GM19455 (cell line): ENCODE results near the gene KIF3A.

Experiments
- ATAC-seq: cut with Tn5 transposase; IDR thresholded peaks from one replicate; pipeline ENCODE4 v1.9.1; 2021; ENCODE audit not compliant: unreplicated experiment

Gene KIF3A

DNA sequence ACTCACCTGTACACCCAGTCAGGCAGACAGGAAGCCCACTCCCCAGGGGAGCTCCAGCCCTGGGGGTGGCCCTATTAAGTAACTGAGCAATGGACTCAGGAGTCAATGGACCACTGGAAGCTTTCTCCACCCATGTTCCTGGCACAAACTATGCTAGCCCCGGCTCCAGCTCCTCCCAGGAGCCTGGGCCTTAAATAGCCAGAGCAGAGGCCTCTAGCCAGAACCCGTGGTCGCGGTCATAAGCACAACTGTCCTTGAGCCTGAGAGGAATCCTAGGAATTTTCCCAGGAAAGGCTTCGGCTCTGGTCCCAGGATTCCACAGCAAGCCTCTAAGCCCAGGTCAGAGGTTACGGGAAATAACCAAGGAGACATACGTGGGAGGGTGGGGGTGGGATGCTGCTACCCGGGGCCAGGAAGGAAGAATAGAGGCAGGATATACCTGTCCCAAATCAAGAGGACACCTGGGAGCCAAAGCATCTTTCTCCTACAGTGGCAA is 34.2 kb upstream of the KIF3A start:
- no peak for ATAC-seq

DNA sequence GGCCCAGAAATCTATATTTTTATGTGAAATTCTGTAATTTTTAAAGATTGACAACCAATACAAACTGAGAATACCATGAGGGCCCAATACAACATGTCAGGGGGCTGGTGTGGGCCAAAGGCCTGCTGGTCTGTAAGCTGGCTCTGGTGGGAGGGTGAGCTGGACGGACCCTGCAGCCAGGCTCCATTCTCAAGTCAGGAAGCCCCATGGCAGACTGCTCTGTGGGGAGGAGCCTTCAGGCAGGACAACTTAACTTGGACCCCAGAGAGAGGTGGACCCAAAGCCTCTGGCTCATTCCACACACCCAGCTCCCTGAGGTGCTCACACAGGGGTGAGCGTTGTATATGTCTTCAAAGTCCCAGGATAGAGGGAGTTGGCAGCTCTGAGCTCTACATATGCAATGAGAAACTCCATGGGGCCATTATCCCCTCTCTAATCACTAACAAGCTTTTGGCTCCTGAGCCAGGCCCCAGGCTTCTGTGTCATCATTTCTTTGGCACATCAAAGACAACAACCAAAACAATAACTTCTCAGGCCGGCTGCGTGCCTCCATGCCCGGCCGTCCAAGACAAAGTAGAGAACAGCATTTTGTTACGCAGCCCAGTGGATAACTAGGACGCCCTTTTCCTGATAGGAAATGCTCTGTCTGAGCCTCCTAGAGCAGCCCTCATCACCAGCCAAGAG is 33.3 kb upstream of the KIF3A start:
- ATAC-seq = no peak

DNA sequence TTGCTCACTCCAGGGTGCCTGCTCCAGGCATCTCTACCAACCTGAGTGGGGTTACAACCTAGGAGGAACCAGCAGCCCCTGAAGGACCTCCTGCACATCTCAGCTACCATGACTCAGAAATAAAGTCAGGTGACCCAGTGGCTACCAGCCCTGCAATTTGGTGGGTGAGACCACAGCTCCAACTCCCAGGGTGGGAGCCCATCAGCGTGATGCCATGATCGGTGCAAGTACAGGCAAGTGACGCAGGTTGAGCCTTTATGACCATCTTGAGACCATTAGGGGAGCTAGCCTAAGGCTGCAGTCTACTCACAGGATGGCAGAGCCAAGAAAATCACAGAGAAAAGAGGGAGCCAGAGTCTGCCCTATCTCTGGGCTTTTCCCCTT is 31.1 kb upstream of the KIF3A start:
- no peak for ATAC-seq

DNA sequence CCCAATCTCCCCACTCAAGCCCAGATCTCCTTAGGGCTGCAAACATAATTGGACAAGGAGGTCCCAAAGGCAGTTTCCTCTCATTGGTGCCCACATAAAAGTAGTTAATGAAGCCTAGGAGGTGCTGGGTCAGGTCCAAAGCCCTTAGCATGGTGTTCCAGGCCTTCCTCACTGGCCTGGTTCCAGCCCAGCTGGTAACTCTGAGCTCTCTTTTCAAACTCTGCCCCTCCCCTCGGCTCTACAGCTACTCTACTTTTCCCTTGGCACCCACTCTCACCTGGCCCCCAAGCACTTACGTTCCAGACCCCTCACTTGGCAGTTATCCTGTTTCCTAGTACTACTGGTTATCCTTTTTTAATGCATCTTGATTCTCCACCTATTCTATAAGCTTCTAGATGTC is 29.8 kb upstream of the KIF3A start:
- no peak for ATAC-seq

DNA sequence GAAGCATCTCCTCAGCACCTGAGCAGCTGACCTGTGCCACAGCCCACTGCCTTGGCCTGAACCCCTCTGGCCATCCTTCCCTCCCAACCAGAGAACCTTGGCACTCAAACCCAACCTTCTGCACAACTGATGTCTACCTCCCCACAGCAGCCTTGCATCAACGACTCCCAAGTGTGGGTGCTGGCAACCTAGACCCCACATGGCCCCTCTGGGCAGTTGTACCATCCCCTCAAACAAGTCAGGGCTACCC is 29.4 kb upstream of the KIF3A start:
- no peak for ATAC-seq

DNA sequence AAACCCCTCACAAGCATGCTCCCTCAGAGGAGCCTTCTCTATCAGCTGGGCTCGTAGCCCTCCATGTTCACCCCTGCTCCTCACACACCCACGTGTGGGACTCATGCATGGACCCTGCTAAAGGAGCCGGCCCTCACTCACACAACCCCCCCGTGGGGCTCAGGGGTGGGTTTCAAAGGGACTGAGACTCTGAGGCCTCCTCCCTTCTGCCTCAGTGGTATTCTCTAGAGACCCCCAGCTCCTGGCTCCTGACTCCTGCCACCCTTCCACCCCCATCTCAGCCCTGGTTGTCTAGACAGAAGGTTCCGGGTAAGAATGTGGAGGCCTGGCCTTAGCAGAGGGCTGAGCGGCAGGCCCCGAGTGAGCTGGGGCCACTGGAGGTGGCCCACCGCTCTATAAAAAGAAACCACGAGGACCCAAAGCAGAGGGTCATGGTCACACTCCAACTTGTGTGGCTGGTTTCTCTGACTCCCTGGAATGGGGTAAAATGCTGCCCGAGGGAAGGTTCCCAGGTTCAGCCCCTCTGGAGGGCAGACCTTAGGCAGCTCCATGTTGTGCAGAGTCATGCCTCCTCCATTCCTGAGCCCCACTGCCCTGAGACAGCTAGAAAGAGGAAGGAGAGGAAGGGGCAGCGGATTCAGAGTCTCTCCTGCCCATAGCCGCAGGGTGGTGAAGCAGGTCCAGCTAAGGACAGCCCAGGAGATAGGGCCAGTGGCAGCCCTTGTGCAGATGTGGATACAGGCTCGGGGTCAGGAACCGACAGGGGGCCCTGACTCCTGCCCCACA is 28.9 kb upstream of the KIF3A start:
- ATAC-seq = no peak

DNA sequence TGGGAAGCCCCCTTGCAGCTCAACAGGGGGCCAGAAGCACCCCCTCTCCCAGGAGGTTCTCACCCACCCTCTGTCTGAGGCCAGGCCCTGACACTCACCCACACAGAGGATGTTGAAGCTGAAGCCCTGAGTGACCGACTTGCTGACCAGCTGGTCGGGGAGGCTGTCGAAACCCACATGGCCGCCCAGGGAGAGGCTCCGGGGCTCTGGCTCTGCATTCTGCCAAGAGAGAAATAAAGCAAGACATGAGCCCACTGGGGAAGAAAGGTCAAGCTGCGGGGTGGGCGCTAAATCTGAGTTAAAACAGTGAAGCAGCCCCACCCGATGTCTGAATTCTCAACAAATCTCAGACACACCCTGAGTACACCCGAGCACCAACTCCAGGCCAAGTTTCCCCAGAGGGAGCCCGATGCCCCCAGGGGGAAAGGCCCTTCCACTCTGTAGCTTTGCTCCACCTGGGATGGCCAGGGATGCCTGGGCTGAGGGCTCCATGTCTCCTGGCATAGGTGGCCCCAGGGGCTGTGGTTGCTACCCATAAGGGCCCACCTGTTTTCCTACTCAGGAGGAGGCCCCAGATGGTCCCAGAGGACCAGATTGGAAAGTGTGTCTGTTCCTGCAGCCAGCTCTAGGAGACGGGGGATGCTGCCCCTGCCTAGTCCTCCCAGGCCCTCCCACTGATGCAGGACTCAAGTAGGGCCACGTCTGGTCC is 28.1 kb upstream of the KIF3A start:
- ATAC-seq = no peak

DNA sequence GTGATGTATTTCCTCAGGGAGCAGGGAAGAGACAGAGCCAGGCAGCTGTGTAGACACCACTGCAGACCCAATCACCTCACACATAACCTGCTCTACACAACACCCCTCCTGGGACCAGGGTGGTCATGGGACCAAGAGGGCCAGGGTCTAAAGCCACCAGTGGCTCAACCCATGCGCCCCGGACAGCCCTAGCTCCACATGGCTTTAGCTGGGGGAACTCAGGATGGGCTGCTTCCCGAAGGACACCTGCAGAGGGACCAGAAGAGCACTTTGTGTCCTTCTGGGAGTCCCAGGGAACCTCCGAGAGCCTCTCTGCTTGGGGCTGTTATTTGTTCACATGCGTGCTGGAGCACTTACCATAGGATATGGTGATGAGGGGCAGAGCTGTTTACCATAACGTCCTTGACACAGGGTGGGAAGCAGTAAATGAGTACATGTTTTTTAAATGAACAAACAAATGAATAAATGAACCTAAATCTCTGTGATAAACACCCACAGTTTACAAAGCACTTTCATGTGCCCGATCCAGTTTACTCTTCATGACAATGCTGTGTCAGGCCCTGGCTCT is 27.4 kb upstream of the KIF3A start:
- no peak for ATAC-seq

DNA sequence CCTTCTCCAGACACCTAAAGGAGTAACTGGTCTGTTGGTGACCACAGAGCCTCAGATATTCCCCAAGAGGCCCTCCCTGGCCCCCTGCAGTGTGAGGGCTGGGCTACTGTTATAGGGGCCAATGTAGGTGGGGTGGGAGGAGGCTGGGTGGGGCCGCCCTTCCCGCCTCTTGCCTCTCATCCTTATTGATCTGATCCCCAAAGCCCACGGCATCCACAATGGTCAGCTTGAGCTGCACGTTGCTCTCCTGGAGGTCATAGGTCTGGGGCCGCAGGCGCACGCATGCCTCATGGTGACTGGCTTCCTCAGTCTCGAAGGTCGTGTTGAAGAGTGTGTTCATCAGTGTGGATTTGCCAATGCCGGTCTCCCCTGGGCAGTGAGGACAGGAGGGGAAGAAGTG is 26.7 kb upstream of the KIF3A start:
- ATAC-seq = no peak

DNA sequence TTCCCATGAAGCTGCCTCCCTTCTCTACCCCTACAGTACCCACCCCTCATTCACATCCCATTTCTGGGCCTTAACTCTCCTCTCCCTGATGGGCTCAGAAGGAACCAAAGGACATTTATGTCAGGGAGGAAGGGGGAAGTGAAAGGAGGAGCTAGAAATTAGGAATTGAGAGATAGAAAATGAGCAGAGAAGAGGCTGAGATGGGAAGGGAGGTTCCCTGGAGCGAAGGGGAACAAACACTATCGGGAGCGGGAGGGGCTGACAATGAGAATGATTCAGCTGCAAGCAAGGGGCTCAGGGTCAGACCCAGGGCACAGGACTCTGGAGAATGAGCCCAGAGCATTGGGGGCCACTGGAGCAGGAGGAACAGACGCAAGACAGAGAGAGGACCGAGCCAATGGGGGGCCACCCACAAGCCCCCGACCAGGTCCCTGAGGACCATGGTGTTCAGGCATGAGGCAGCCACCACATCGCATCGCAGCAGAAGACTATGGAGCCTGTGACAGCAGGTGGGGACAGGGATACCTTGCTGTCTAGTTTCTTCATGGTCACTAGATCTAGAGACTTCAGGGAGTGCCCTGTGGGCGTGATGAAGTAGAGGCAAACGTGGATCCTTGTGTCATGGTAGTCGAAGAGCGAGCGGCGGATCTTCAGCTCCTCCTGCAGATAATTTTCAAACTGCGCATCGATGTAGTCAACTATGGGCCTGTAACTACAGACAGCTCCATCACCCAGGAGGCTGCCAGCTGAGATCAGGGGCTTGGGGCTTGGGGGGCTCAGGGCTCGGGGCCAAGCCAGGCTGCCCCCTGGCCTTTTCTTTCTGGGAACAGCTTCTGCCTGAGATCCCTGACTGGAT is 26.1 kb upstream of the KIF3A start:
- ATAC-seq = no peak

DNA sequence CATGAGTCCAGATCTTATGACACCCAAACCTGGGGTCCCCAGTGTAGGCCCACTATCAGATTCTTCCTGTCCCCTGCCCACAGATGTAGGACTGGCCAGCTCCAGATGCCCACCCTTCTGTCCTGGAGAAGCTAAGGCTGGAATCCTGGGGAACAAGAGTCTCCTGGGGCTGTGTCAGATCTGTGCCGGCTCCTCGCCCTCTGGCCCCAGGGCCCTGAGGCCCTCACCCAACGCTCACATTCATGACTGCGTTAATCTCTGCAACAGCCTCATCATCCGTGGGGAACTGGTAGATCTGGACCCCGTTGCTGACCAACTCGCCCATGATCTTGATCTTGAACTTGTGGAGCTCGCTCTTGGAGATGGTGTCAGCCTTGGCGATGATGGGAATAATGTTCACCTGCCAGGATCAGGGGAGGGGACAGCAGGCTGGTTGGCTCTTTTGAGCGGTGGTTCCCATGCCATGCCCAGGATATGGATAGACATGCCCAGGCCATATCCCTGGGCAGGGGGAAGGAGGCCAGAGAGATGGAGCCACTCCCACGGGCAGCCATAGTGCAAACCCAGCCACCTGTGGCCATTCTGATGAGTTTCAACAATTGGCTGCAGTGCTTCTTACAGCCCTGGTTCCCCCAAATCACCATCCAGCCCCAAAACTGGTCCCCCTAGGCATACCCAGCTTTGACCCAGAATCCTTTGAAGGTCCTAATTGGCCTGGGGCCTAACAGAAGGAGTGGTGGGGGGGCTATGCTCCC is 25.1 kb upstream of the KIF3A start:
- ATAC-seq = no peak

DNA sequence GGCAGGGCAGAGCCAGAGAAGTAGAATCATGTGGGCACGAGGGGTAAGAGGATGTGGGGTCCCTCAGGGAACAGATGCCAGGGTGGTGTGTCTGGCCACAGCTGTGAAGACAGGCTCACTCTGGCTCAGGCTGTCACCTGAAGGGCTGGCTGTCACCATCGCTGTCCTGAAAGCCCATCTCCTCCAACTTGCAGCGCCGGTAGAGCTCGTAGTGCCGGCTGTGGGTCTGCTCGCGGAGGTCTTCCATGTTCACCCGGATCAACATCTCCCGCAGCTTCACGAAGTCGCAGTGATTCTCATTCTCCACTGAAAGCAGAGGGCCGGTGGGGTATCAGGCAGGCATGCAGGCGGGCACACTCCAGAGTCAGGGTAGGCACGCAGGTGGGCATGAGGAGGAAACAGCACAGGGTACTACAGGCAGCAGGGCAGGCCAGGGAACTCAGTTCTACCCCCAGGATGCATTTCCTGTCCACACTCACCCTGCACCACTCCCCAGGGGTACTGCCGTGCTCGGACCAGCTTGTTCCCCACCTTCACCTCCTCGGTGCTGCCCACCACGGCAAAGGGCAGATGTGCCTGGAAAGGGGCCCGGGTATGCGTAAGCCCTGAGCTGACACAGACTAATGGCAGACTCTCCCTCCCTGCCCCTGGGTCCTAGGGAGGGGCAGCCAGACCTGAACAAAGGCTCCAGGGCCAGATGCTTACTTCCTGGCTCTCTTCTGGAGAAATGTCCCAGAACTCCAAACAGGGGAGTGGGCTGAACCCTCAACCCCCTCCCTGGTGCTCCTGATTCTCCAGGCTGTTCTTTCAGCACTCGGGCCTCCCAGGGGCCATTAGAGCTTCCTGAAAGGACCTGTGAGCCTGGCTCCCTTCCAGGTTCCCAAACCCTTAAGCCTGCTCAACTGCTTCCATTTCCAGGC is 24.2 kb upstream of the KIF3A start:
- ATAC-seq = no peak

DNA sequence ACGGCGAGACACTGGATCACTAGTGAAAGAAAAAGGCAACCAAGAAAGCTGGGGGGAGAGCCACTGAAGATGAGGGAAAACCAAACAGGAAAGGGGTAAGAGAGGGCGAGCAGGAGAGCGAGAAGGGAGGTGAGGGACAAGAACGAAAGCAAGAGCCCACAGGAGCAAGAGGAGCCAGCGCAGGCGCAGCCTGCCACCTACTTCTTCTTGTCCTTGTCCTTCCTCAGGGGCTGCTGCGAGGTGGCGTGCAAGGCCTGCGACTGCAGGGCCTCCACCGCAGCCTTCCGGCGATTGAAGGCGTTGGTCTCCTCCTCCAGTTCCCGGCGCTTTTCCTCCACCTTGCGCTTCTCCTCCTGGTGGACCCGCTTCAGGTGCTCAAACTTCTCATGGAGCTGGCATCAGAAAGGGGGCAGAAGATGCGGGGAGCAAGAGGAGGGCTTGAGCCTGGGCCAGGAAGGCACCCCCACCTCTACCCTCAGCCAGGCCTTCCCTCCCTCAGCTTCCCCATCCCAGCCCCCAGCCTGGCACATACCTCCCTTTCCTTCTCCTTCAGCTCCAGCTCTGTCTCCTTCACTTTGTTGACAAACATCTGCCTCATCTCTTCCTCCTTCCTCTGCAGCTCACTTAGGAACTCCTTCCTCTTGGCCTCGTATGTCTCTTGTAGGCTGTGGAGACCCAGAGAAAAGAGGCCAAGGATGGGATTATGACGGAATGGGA is 23.4 kb upstream of the KIF3A start:
- no peak for ATAC-seq

DNA sequence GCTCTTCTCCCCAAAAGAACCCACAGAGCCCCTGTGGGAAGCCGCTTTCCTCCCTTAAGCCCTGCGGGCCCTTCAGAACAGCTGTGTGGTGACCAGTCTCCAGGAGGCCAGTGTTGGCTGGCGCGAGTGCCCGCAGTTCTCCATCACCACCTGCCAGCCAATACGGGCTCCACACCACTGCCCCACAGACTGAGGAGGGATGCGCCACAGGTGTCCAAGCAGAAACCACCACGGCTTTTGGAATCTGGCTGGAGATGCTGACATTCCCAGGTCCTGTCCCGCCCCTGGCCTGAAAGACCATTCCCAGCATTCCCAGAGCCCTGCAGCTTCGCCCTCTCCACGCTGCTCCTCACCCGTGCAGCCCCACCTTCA is 22.7 kb upstream of the KIF3A start:
- no peak for ATAC-seq

DNA sequence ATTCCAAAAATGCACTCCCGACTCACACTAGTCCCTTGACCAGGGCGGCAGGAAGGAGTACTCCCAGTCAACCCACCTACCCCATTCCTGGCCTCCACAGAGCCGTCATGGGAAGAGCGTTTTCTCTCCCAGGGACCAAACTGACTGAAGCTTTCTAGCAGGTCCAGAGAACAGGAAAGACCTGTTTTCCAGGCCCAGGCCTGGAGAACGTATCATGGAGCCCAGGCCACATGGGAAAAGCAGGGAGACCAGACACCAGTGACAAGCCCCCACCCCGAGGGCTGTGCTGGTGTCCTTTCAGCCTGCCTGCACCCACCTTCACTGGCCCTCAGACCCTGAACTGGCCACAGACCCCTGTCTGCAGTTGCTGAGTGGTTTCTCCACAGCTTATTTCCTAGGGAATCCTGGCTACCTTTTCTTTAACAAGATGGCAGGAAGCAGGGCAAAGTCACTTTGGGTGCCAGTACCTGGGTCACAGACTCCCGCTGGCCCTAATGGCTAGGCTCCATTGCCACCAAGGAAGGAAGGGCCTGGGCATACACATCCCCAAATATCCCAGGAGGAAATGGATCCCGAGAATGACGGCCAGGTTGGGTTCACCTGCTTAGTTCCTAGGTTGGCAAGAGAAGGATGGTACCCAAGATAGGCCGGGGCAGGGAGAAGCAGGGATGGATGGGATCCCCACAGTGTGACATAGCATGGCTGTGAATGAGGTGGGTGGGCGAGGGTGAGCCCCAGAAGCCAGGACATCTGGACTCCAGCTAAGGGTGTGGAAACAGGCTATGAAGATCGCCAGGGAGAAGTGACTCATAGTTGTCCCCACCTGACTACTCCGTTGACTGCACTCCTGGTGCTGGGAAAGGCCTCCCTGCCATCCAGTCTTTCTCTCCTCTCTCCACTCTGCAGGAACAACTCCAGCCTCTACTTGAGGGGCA is 22.0 kb upstream of the KIF3A start:
- ATAC-seq = no peak

DNA sequence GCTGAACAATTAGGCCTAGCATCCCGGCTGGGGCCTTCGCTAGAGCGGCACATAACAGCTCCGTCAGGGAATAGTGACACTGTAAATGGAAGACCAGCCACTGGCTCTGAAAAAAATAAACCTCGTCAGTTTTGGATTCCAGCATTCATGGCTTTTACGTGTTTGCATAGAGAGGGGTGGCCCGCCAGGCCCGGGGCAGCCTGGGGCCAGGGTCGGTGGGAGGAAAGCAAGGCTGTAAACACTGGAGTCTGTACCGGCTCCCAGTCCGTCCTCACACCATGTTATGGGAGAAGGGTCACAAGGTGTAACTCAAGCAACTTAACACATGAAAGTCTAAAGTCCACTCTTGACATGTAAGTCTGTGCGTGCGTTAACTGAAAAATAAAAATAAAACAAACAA is 21.1 kb upstream of the KIF3A start:
- no peak for ATAC-seq

DNA sequence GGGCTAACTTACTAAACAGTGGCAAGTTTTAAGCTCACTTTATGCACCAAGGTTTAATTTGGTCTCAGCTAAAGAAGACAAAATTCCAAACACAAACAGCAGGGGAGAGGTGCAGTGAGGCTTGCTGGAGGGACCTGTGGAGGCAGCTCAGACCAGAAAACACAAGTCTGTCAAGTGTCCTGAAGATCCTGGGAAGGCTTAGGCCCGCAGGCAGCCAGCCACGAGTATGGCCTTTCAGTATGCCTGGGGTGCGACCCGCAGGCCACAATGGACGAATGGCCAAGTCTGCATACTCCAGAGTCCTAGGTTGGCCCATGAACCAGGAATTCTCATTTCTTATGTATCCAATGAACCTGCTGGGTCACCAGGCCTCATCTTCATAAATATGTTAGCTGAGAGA is 19.2 kb upstream of the KIF3A start:
- no peak for ATAC-seq

DNA sequence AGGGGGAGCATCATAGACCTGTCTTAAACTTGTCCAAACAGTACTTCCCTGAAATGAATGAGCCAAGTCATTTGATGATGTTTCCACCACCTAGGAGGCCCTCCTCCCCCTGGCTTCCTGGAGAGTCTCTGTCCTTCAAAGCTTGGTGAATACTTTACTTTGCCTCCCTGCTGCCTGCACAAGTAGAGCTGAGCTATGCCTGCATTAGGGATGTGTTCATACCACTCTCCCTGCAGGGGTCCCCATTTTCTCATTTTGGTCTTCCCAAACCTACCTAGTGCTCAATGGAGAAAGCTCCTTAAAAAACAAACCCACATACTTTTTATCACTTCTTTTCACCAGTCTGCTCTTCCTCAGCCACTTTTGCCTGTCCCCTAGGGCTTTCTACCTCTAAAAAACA is 17.6 kb upstream of the KIF3A start:
- no peak for ATAC-seq
